Measurements from ENCODE around the gene GALNT7.
A peak's percentile ranks its signal among the peaks of the same experiment; 100 is the strongest.

Gene GALNT7

DNA sequence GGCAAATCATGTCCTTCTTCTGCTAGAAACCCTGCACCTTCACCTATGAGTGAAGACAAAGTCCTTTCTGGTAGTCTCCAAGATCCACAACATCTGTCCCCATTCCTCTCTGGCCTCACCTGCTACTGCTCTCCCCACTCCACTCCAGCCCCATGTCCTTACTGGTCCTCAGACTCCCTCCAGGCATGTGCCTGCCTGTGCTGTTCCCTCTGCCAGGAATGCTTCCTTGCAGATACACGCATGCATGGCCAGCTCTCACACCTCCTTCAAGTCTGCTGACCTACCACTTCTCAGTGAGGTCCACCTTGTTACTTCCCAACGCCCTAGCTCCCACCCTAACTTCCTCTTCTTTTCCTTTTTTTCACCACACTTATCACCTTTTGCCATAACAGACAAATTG lies 147.4 kb downstream of the GALNT7 start:
- DNase-seq: no peak

DNA sequence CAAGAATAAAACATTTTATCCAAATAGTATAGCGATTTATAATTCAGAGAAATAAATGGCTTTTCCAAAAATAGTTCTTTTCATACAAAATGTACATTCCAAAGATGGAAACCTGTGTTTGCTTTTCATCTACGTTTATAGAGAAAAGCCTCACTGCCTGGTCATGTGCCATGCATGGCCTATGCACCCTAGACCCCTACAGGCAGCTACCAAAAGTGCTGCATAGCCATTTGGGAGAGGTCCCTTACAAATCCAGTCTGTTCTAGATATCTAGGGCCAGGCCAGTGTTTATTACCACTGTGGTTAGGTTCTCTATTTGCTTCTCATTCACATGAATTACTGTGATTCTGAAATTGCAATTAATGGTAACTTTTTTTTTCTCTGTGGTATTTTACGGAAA lies 148.4 kb downstream of the GALNT7 start:
- peak; percentile 33 for DNase-seq

DNA sequence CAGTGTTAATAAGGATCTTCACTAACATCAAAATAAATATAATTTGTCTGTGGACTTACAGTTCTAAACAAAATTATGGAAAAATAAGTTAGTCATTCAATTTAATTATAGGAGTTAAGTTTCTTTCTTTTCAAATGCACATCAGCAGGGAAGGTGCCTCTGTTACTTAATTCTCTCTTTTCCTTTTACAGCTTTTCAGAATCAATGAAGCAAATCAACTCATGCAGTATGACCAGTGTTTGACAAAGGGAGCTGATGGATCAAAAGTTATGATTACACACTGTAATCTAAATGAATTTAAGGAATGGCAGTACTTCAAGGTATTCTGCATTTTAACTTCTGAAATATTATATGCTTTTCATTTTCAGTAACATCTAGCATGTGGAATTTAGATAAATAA lies 149.6 kb downstream of the GALNT7 start:
- DNase-seq: peak; percentile 52

DNA sequence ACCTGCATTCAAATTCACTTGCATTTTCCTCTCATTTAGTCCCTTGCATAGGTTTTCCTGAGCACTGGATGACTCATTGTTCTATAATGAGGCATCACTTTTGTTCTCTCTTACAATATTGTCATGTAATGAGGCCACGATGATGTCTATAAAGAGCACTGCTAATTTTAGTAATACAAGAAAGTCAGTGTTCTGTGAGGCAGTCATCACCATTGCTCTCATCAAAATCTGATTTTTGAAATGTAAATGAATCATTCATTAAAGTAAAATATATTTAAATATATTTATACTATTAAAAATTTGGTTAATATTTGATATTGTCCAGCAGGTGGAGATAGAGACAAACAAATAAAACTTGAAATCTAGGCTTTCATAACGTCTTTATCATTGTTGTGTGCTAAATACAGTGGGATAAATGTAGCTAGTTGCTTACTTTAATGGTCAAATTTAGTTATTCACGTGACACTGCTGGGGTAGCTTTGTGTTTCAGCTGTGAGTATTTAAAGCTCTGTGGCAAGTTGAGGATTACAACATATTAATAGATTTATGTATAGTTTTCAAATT lies 150.1 kb downstream of the GALNT7 start:
- DNase-seq: peak; percentile 70

DNA sequence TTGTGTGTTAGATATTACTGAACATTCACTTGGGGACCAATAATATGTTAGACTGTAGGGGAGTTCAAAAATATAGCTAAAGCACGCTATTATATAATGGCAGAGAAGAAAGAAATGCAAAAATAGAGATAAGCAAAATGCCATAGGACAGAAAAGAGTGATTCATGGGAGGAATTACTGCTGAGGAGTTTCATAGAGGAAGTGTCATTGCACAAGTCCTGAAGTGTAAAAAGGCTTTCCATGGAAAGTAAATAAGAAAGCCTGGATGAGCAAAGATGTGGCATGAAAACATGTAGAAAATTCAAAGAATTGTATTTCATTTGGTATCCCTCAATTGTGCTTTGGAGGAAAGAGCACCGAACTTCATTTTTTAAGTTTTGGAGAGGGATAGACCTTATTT lies 151.1 kb downstream of the GALNT7 start:
- DNase-seq: no peak

DNA sequence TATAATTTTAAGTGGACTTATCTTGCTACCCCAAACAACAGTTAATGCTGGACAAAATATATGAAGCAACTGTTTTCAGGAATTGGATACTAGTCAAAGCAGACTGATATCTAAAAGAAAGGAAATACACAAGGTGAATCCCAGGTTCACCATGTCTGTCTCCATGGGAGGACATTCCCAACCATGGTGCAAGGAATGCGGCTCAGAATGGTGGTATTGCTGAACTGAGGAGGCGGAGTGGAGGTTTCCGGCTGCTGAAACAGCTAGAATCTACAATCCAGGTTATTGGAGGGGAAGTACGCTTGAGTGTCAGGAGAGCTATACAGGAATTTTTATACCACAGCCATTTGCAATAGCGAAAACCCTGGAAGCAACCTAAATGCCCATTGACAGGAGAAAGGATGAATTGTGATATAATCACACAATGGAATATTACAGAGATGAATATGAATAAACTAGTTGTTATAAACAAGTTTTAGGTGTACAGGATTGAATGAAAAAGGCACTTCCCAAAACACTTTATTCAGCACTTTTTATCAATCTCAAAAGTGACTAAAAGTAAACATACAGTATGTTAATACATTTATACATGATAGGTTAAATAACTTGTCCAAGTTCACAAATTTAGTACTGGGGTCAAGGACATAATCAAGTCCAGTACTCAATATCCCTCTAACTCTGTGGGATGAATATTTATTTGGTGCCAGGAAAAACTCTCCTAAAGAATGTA lies 156.6 kb downstream of the GALNT7 start:
- peak; percentile 17 for DNase-seq

DNA sequence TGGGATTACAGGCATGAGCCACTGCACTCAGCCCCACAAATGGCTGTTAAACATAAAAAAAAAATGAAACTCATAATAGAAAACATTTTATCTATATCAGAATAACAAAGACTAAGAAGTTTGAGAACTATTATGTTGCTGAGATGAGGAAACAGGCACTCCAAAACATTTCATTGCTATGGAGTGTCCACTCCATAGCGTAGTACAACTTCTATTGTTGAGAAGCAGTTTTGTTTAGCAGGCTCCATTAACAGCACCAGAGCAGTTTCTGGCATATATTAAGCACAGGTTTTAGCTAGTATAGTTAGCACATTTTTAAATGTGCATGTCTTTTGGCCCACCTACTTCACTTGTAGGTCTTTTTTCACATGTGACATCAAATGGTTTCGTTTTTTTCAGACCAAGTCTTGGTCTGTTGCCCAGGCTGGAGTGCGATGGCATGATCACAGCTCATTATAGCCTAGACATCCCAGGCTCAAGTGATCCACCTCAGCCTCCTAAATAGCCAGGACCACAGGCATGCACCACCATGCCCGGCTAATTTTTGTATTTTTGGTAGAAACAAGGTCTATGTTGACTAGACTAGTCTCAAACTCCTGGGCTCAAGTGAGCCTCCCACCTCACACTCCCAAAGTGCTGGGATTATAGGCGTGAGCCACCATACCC lies 159.8 kb downstream of the GALNT7 start:
- DNase-seq: peak; percentile 8

DNA sequence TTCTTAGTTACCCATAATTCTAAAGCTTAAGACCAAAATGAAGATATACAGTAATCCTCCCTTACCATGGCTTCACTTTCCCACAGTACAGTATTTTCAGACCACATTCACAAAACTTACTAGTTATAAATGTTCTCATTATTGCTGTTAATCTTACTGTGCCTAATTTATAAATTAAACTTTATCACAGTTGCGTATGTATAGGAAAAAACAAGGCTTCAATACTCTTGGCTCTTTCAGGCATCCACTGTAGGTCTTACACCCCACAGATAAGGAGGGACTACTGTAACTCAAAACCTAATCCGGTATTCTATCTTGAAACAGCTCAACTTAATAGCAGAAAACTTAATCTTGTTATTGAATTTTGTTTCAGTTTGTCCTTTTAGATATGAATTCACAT lies 162.0 kb downstream of the GALNT7 start:
- DNase-seq: peak; percentile 4

DNA sequence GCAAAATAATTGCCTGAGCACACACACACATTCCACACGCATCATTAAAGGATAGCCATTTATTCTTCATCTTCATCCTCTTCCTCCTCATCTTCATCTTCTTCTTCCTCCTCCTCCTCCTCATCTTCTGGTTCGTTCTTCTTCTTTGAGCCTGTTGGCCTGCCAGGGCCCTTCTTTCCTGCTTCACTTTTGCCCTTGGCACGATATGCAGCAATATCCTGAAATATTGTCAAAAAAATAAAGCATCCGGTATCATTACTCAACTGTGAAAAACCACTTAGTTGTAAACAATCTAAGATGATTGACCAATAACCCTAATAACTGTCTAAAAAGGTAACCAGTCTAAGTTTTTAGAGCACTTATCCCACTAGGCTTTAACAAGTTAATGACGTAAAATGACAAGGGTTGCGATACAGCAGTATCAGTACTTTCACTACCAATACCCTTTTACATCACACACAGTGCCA lies 163.4 kb downstream of the GALNT7 start:
- peak; percentile 6 for DNase-seq

DNA sequence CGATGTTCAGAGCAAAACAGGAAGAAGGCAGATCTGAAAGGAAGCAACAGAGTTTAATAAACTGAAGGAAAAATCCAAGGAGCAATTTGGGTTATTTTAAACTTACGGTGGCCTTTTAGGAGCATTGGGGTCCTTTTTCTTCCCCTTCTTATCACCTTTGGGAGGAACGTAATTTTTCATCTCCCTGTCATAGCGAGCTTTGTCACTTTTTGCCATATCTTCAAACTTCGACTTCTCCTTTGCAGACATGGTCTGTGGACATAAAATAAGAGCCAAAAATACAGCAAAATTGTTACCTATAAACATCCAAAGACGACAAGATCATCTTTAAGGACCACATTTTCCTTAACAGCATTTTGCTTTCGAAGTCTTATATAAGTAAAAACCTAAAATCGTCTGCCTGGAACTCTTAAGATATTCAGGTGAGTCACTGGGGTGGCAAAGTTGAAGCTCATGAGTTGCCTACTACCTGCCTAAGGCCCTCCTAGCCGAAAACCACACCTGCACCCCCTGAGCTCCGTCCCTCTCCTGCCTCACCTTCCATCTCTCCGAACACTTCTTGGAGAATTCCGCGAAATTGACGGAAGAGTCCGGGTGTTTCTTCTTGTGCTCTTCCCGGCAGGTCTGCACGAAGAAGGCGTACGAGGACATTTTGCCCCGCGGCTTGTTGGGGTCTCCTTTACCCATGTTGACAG lies 164.5 kb downstream of the GALNT7 start:
- peak; percentile 49 for DNase-seq

DNA sequence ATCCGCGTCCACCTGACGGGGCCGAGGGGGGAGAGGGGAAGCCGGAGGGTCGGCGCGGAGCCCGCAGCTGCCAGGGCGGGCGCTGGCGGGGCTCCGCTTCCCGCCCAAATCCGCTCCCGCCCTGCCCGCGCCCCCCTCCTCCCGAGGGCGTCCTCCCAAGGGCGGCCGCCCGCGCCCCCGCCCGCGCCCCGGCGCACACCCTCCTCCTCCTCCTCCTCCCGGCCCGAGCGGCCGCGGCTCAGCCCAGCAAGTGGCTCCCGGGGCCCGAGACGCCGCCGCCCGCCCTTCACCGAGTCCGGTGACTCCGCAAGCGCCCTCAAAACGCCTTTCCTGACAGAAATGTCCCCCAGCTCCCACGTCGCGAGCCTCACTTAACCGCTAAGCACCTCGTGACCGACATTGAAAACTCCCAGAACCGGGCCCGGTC lies 165.1 kb downstream of the GALNT7 start:
- DNase-seq: peak; percentile 67

DNA sequence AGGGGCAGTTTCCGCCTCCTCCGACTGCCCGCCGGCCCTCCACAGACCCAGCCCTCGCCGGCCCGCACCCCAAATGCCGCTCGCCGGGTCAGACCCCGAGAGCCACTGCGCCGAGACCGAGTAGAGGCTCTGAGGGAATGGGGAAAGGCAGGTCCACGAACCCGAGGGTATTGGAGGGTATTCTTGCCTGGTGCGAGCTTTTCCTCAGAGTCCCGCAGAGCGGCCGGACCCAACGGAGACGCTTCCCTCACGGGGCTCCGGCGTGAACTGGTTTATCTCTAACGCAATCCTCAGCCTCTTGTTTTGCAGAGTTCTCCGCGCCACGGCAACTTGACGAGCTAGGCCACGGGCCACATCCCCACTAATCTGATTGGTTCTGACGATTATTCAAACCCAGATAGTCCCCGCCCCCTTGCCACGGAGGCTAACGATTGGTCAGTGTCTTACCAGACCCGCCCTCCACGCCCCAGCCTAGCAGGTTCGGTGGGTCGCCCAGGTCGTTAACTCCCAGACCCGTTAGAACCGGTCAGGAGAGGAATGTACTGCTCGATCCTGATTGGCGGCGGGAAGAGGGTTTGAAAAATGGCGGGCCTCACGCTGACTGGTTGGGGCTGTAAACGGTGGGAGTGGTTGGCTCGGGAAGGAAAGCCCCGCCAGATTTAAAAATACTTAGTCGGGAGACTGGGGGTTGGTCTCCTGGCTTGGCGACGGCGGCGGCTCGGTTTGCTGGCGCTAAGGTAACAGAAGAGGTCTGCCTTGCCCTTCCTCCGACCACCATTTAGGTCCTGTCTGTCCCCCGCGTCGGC lies 165.7 kb downstream of the GALNT7 start, which contains the start of gene HMGB2:
Gene HMGB2, minus strand, starts transcription at position 274 of the 806 bp plus-strand sequence. CDS start 709 bp downstream, outside the sequence.
- peak; percentile 99 for DNase-seq

DNA sequence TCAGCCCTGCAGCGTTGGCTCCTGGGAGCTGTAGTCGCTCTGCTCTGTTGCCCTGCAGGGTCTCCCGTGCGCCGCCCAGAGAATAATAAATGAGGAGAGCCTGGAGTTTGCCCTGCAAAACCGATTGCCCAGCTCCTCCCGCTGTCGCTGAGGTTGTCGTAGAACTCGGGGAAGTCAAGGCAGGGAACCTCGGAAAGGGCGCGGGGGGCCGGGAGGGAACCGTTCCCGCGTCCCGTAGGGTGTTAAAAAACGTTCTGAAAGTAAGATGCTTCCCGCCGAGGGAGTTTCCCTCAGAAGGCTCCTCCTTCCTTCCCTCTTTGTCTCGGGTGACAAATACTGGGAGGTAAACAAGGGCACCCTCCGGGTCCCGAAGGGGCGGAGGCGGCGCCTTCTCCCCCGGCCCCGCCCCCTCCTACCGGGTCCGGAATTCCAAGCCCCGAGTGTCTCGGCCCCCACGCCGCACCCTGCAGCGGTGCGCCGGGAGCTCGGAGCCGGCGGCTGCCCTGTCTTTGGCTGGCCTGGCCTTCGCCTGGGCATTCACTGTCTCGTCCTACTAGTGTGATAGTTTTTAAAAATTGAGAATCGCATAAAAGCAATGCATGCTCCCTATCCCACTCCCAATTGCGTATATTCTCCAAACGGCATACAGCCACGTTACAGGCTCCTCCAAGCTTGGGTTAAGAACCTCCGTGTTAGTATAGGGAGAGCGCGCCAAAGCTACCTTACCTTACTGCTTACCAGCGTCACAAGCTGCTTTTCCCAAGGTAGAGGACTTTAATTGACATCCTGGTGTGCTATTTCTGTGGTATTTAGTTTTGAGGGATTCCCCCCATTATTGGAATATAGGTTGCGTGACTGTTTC lies 166.5 kb downstream of the GALNT7 start:
- DNase-seq: peak; percentile 92

DNA sequence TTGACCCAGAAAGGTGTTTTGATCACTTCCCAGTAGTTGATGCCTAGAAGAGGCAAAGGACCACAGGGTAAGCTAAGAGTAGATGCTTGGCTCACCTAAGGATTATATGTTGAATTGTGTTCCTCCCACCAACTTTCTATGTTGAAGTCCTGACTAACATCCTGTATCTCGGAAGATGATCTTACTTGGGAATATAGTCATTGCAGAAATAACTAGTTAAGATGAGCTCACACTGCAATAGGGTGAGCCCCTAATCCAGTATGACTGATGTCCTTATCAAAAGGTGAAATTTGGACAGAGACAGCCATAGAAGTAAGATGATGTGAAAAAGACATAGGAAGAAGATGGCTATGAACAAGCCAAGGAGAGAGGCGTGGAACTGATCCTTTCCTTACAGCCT lies 168.9 kb downstream of the GALNT7 start:
- no peak for DNase-seq

DNA sequence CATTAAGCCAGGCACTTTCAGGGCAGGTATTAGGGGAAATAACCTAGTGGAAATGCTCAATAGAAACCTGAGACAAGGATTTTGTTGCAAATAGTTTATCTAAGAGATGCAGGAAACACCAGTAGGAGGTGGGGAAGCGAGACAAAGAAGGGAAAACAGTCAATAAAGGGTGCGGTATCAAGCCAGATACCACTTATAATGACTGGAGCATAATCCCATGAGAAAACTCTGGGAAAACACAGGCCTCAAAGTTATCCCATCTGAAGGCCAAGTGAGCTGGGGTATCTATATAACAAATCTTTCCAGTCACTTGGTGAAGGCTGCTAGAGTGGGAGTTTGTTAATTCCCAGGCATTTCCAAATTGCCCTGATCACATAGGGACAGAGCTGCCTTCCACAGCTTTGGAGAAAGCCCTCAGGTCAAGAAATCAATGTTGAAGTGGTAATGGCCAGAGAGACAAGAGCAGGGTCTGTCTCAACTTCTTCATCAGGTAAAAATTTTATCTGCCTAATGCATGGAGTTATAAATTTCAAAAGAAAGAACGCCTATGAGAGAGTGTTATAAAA lies 175.3 kb downstream of the GALNT7 start:
- DNase-seq: no peak

DNA sequence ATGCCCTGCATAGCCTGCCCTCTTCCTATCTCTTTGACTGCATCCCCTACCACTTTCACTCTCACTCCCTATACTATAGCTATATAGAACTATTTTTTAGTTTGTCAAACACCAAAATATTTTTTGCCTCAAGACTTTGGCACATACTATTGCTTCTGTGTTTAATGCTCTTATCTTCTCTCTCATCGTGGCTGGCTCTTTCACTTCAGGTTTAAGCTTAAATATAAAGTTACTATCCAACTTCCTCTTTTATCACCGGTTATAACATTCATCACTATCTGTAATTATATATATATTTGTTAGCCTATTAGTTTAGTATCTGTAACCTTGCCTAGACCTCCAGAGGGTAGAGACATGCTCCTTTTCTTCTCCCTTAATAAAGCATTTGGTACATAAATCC lies 177.0 kb downstream of the GALNT7 start:
- no peak for DNase-seq

DNA sequence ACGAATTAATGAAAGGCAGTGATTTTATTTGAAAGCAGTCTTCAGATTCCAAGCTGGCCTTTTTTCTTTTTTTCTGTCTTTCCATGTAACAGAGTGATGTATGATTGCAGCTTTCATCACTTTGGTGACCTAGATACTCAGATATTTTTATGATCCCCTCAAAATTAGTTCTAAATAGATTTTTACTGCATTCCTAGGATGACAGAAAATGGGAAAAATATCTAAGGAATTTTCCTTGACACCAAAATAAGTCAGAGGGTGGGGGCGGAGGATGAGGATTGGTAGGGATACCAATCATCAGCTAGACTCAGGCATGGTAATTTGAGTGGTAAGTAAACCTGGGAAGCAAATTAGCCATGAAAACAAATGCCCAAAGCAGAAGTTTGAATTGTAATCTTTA lies 177.5 kb downstream of the GALNT7 start:
- no peak for DNase-seq

DNA sequence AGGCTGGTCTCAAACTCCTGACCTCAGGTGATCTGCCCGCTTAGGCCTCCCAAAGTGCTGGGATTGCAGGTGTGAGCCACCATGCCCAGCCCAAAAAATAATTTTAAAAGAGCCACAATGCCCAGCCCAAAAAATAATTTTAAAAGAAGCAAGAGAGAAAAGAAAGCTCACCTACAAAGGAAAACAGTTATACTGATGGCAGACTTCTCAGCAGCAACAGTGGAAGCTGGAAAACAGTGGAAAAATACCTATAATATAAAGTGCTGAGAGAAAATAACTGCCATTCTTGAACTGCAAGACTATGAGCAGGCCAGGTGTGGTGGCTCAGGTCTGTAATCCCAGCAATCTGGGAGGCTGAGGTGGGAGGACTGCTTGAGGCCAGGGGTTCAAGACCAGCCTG lies 178.9 kb downstream of the GALNT7 start:
- no peak for DNase-seq

DNA sequence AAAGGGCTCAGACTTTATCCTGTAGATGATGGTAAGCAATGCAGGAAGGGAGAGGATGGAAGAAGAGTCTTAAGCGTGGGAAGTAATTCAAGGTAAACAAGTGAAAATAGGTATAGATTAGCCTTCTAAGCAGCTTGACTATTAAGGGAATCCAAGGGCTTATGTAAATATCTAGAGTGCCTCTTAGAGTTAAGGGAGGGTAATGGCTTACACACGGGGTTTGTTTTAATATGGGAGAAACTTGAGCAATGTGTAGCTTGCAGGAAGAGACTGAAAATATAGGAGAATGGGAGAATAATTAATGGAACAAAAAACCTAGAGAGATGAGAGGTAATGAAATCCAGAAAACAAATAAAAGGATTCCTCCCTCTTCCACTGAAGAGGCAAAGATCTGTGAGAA lies 189.3 kb downstream of the GALNT7 start:
- peak; percentile 15 for DNase-seq

DNA sequence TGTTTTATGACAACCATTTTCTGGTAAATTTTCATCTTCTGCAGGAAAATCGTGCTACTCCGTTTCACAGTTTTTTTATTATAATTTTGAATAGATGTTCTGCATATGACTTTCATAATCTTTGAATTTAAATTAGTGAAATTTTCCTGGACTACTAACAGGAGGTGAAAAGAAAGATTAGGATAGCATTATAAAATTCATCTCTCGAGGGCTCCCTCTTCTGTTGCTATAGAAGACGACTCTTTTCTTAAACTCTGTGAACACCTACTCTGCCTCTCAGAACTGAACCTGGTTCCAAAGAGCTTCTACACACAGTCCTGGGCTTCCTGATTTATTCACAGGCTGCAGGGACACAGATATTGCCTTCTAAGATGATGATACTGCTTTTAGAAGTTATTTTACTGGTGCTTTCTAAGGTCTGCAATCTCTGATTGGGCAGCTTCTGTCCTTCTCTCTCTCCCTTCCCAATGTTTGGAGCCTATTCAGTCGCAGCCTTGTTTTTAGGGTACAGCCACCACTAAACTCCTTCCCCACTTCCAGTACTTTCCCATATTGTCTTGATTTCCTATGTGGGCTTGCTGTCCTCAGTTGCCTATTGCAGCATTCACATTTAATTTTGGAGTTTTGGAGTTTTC lies 192.1 kb downstream of the GALNT7 start:
- peak; percentile 9 for DNase-seq

DNA sequence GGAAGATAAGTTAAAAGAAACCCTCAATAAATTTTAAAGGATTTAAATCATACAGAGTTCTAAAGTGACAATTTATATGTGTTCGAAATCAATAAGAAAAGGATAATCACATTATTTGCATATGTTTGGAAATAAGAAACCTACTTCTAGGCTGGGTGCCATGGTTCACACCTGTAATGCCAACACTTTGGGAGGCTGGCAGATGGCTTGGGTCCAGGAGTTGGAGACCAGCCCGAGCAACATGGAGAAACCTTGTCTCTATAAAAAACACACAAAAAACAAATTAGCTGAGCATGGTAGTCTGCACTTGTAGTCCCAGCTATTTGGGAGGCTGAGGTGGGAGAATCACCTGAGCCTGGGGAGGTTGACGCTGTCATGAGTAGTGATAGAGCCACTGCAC lies 194.1 kb downstream of the GALNT7 start:
- no peak for DNase-seq

Data from DMS53 (cell line).